Endothelial cell of umbilical vein (primary cell): Measurements from ENCODE around the gene HIVEP3.

Source experiments
- CTCF ChIP-seq, 2 donors: IDR thresholded peaks; 1 replicate in 1 of 2; 2 replicates in 1 of 2; pipeline ENCODE4 v1.5.1; 2011; ENCODE audit warnings: low read length in 2 of 2, mild to moderate bottlenecking in 2 of 2, moderate library complexity in 2 of 2, control low read depth in 1 of 2, inconsistent platforms in 1 of 2, low read depth in 1 of 2; ENCODE audit not compliant: insufficient read depth in 1 of 2; ENCODE audit errors: extremely low read depth in 1 of 2
- EZH2 ChIP-seq: IDR thresholded peaks from 2 replicates; pipeline ENCODE4 v1.6.1; 2012; ENCODE audit warnings: borderline replicate concordance, low read depth, mild to moderate bottlenecking, moderate library complexity, low read length, inconsistent platforms; ENCODE audit not compliant: severe bottlenecking
- POLR2A ChIP-seq: IDR thresholded peaks from 2 replicates; pipeline ENCODE4 v1.6.1; 2012; ENCODE audit warnings: low read depth, mild to moderate bottlenecking, control low read depth, low read length
- POLR2AphosphoS5 ChIP-seq: IDR thresholded peaks from 2 replicates; pipeline ENCODE4 v1.6.1; 2012; ENCODE audit warnings: low read depth, mild to moderate bottlenecking, control low read depth, low read length, moderate library complexity; ENCODE audit not compliant: insufficient read depth
- TF ChIP-seq, protein P1 (sequence below): IDR thresholded peaks from 2 replicates; pipeline ENCODE4 v1.6.1; 2011; ENCODE audit not compliant: insufficient read depth, insufficient read length

- TF ChIP-seq CTCF (IDR thresholded peaks at IDR 0.05; ENCODE audit: extremely low read depth in 1 of 2, insufficient read depth in 1 of 2, low read depth in 1 of 2, low read length in 2 of 2) (no peak), POLR2A (no peak), EZH2 (no peak), POLR2AphosphoS5 (no peak)
- TF ChIP-seq, protein P1, sequence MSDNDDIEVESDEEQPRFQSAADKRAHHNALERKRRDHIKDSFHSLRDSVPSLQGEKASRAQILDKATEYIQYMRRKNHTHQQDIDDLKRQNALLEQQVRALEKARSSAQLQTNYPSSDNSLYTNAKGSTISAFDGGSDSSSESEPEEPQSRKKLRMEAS: no peak
These were observed 193.8 kb downstream of the HIVEP3 start for GRCh38 chr1:41724926-41725325.
